ENCODE measurements around the gene GPR37.

- TF ChIP-seq, protein P1, sequence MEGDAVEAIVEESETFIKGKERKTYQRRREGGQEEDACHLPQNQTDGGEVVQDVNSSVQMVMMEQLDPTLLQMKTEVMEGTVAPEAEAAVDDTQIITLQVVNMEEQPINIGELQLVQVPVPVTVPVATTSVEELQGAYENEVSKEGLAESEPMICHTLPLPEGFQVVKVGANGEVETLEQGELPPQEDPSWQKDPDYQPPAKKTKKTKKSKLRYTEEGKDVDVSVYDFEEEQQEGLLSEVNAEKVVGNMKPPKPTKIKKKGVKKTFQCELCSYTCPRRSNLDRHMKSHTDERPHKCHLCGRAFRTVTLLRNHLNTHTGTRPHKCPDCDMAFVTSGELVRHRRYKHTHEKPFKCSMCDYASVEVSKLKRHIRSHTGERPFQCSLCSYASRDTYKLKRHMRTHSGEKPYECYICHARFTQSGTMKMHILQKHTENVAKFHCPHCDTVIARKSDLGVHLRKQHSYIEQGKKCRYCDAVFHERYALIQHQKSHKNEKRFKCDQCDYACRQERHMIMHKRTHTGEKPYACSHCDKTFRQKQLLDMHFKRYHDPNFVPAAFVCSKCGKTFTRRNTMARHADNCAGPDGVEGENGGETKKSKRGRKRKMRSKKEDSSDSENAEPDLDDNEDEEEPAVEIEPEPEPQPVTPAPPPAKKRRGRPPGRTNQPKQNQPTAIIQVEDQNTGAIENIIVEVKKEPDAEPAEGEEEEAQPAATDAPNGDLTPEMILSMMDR (IDR thresholded peaks at IDR 0.05; ENCODE audit: low read length): no peak
- no peak for TF ChIP-seq EZH2 (optimal IDR thresholded peaks at IDR 0.05; ENCODE audit: low read depth, low read length)
Measured at GRCh38 chr7:124754576-124755268, 10.9 kb downstream of the GPR37 start.
